Jurkat, Clone E6-1 (cell line): ENCODE measurements around the gene RCSD1.

ENCODE experiments used
- DNase-seq: peaks from one replicate; pipeline ENCODE4 v3.0.0-alpha.2; 2011; ENCODE audit warnings: low read depth, low spot score
- H3K4me3 ChIP-seq: 2 replicates; pipeline ENCODE4 v1.5.1; 2011; ENCODE audit warnings: mild to moderate bottlenecking, low read length, control low read depth, moderate library complexity

The RCSD1 gene

GRCh38 chr1:167661527-167662426 lies 31.7 kb downstream of the RCSD1 start:
- no peak overlapping the region for H3K4me3 ChIP-seq
- DNase-seq: no peak

DNA sequence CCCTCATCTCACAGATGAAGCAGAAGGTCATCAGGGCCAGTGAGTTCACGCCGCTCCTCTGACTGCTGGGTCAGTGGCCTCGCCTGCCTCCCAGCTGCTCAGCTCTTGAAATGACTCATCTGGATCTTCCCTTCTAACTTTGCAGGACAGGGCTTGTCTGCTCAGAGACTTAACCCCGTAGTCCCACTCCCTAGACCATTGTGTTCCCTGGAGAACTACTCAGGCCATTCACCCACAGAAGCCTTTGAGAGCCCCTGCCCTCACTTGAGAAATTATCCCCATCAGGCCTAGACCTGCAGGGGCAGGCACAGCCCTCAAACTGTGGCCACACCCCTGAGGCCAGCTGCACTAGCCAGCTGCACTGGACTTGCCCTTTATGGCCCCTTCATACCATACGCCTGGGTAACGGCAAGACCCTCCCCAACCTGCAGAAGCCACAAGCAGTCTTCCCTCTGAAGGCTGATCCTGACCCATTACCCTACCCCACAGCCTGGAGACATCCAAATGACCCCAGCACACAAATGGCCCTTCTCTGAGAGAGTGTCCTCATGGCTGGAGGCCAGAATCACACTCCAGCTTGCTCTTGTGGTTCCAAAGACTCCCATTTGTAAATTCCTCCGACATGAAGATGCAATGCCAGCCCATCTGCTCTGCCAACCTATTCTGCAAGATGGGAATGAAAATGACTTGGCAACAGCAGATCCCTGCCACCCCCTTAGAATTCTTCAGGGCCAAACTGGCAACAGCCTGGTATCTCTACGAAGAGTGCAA lies 33.2 kb downstream of the RCSD1 start:
- H3K4me3 ChIP-seq: no peak overlapping the region
- DNase-seq: no peak

DNA sequence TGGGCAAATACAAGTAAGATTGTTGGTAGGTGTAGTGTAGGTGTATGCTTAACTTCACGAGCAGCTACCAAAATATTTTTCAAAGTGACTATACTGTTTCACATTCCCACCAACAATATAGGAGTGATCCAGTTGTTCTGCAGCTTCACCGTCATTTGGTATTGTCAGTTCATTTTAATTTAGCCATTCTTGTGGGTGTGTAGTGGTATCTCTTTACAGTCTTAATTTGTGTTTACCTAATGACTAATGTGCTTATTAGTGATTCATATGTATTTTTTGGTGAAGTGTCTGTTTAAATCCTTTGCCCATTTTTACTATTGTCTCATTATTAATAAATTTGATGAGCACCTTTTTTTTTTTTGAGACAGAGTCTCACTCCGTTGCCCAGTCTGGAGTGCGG lies 35.4 kb downstream of the RCSD1 start:
- no peak overlapping the region for H3K4me3 ChIP-seq
- DNase-seq: no peak

DNA sequence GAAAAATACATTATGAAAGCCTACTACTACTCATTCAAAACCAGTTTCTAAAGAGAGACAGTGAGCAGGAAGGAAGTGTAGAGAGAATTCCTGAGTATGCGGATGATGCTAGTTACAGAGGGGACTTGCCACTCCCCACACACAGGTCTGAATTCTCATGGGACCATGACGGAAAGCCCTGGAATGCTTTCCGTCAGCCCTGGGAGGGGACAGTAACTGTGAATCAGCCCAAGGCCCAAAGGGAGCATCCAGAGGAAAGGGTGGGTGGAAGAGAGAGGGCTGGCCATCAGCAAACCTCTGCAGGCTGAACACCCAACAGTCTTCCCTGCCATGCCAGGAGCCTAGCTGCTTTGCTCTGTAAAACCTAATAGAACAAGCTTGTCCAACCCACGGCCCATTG lies 36.4 kb downstream of the RCSD1 start:
- no peak for DNase-seq

DNA sequence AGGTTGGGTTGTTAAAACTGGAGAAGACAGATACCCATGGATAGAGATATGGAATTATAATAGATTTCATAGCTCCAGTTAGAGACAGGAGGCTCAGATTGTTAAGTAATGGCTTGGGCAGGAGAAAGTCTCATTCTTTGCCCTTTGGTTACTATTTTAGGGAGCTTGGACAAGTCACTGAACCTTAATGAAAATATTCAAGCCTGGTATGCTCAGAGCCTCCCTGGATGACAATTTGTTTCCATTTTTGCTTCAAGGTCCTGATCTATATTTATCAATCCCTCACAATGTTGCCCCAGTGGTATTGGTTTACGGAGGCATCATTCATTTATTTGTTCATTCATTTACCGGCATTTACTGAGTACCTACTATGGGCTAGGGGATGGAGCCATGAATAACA lies 37.5 kb downstream of the RCSD1 start:
- H3K4me3 ChIP-seq: no peak overlapping the region
- DNase-seq: no peak

More for the DNA sequence above, 36.4 kb downstream of the RCSD1 start:
- H3K4me3 ChIP-seq: no peak overlapping the region

DNA sequence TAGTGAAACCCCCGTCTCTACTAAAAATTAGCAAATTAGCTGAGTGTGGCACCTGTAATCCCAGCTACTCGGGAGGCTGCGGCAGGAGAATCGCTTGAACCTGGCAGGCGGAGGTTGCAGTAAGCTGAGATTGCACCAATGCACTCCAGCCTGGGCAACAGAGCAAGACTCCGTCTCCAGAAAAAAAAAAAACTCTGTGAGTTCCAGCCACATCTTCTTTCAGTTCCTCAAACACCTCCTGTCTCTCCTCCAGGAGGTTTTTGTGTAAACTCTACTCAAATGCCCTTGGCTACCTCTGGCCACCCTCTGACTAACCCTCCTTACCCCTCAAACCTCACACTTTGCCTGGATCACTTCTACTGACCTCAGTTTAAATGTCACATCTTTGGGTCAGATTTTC lies 38.1 kb downstream of the RCSD1 start:
- H3K4me3 ChIP-seq: no peak overlapping the region
- DNase-seq: no peak

GRCh38 chr1:167669209-167670124 lies 39.4 kb downstream of the RCSD1 start:
- DNase-seq: no peak
- no peak overlapping the region for H3K4me3 ChIP-seq

- H3K4me3 ChIP-seq: no peak overlapping the region
- no peak for DNase-seq
Measured at GRCh38 chr1:167670563-167670962, 40.5 kb downstream of the RCSD1 start.

GRCh38 chr1:167671727-167672511 lies 41.9 kb downstream of the RCSD1 start:
- H3K4me3 ChIP-seq: no peak overlapping the region
- DNase-seq: no peak

DNA sequence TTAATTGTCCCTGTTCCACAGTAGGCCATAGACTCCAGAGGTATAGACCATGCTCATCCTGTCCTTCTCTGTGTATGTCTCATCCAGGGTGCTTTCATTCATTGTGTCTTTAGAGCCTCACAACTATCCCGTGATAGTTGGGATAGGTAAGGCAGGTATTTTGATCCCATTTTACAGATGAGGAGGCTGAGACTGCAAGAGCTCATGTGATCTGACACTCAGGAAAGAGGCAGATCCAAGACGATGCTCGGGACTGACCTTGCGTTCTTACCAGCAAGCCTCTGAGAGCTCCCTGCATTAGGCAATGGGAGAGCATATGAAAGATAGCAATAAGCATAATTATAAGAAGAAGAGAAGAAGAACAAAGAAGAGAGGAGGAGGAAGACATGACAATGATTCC lies 42.8 kb downstream of the RCSD1 start:
- H3K4me3 ChIP-seq: no peak overlapping the region
- no peak for DNase-seq

DNA sequence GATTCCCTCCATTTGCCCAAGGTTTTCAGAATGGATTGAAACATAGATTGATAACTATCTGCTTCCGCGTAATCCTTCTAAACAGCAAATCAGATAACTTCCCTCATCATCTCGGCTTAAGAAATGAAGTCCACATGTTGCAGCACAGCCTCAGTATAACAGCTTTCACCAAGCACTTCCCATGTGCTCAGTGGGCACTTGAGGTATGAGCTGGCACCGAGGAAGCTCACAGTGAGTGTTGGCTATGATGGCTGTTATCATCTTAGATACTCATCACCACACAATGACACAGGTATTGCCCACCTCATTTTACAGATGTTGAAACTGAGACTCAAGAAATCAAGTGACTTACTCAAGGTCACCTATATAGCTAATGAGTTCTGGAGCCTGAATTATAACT lies 43.2 kb downstream of the RCSD1 start:
- DNase-seq: no peak
- H3K4me3 ChIP-seq: no peak overlapping the region

- no peak for DNase-seq
- H3K4me3 ChIP-seq: no peak overlapping the region
Measured at GRCh38 chr1:167674156-167674555, 44.1 kb downstream of the RCSD1 start.

- H3K4me3 ChIP-seq: no peak overlapping the region
- no peak for DNase-seq
Measured at GRCh38 chr1:167675440-167675839, 45.4 kb downstream of the RCSD1 start.

- no peak for DNase-seq
- H3K4me3 ChIP-seq: no peak overlapping the region
Measured at GRCh38 chr1:167676205-167676915, 46.3 kb downstream of the RCSD1 start.

- H3K4me3 ChIP-seq: no peak overlapping the region
- DNase-seq: no peak
Measured at GRCh38 chr1:167676916-167677848, 47.1 kb downstream of the RCSD1 start.

DNA sequence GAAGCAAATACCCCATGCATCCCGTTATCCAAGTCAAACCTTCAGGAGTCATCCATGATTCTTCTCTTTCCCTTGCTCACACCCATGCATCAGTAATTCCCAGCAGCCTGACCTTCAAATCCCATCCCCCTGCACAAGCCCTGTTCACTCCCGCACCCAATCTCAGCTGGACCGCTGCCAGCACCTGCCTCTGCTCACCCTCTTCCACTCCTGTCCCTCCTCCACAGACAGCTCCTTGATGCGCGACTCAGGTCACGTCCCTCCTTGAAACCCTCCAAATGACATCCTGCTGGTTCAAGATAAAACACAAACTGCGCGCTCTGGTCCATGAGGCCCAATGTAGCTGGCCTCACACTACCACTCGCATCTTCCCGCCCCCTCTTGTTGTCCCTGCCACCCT lies 48.4 kb downstream of the RCSD1 start:
- H3K4me3 ChIP-seq: no peak overlapping the region
- DNase-seq: no peak

- DNase-seq: no peak
- H3K4me3 ChIP-seq: no peak overlapping the region
Measured at GRCh38 chr1:167678838-167679237, 48.8 kb downstream of the RCSD1 start.
